Cerebellar nuclear complex (tissue), 1 donor: ENCODE results near the gene CERS3.
"Not testable (repeated sequence)": the region's sequence is repeated elsewhere in the genome, so short reads cannot be mapped to it uniquely, and the experiment has no call there.

Experiments
- DNase-seq, 2 experiments: peaks; one replicate each; lab custom pipeline; 2025; lab: John Stamatoyannopoulos, UW

Gene CERS3

DNA sequence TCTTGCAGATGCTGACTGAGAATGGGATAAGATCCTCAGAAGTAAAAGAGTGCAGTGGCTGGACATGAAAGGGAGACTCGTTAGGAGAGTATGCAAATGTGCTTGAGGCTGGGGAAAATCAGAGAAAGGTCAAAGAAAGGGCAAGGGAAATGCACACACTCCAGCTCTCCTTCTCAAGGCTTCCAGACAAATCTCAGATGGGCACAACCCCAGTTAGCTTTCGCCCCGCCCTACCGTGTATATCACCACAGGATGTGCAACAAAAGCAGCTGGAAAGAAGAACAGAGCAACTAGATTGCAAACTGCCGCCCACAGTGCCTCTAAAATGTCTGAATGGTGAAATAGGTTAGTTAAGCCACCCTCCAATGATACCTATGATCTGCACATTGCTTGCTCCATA lies 63.9 kb downstream of the CERS3 start:
- DNase-seq, result no peak

DNA sequence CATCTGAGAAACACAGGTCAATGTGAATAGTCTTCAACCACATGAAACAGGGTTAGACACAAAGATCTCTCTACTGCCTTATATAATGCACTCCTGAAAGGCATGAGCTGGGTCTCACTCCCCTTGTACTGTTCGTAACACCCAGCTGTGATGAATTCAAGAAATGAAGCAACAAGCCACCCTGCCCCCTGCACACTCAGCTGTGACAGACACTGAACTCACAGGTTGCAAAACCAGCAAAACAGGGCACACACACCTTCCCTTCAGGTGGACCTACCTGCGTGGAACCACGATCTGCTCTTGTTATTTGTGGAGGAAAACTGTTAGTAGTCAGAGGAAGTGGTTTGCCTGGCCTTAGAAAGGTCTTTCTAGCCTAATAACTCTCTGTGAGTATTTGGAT lies 64.5 kb downstream of the CERS3 start:
- no peak for DNase-seq

DNA sequence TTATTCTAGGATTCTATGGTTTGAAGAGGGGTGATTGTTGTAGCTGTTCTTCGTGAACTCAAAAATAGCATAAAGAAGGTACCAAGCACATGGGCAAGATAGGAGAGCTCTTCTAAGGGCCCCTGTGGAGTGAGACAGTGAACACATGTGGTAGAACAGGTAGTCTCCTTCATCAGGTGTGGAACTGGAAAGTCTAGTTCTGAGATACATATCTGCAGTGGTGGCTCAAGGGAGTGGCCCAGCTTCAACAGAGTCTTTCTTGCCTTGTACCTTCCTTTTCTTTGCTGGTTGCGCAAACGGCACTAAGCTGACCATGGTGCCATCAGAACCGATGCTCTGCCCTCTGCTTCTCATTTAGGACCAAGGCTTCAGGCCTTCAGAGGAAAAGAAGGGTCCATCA lies 65.2 kb downstream of the CERS3 start:
- no peak for DNase-seq

DNA sequence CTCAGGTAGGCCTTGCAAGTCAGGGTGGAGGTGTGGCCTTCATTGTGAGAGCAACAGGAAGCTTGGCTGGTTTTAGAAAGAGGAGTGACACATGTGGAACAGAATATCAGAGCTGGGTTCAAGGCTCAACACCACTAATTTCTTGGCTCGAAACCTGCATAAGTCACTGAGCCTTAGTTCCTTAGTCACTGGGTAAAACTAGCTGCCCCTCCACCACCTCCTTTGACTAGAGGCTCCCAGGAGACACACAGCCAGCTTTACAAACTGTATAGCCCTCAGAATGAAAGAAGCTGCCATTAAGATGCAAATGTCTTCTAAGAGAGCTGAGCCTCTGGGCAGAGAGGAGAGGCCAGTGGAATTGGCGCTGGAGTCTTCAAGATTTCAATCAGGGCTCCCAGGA lies 67.7 kb downstream of the CERS3 start:
- no peak for DNase-seq

DNA sequence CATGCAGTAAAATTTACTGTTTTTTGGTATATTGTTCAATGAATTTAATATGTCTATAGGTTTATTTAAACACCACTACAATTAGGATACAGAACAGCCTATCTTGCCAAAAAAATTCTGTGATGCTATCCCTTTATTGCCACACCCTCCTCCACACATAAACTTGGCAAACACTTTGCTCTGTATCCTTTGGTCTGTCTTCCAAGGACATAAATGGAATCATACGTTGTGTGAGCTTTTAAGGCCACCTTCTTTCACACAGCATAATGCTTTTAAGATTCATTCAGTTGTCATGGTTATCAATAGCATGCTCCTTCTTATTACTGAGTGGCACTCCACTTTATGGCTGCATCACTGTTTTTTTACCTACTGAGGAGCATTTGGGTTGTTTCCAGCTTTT lies 71.5 kb downstream of the CERS3 start:
- DNase-seq, result no peak

DNA sequence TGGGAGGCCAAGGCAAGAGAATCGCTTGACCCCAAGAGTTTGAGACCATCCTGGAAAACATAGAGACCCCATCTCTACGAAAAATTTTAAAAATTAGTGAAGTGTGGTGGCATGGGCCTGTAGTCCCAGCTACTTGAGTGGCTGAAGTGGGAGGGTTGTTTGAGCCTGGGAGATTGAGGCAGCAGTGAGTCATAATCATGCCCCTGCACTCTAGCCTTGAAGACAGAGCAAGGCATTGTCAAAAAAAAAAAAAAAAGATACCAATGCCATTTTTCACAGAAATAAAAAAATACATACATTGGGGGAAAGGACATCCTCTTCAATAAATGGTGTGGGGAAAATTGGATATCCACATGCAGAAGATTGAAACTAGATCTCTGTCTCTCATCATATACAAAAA lies 74.6 kb downstream of the CERS3 start:
- no peak for DNase-seq

DNA sequence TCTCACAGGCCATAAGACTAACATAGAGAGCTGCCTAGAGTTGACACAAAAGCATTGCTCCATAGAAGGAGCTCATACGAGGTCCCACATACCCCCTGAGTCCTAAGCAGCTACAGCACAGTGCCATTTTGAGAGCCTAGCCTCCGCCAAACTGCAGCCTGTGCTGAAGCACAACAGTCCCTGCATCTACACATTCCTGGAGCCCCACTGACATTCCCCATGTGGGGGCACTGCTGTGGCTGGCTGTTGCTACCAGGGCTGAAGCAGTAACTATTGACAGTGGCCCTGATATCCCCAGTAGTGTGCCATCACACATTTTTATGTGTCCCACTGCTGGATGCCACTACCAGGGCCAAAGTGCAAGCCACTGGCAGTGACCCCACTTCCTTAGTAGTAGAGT lies 80.3 kb downstream of the CERS3 start:
- DNase-seq, result no peak

DNA sequence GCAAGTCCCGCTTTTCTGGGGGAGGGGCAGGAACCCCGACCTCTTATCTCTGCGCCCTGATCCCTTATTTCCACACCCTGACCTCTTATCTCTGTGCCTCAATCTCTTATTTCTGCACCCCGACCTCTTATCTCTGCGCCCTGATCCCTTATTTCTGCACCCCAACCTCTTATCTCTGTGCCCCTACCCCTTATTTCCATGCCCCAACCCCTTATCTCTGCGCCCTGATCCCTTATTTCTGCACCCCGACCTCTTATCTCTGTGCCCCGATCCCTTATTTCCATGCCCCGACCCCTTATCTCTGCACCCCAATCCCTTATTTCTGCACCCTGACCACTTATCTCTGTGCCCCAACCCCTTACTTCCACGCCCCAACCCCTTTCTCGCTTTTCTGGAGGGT lies 87.7 kb downstream of the CERS3 start:
- DNase-seq, result not testable (repeated sequence)

DNA sequence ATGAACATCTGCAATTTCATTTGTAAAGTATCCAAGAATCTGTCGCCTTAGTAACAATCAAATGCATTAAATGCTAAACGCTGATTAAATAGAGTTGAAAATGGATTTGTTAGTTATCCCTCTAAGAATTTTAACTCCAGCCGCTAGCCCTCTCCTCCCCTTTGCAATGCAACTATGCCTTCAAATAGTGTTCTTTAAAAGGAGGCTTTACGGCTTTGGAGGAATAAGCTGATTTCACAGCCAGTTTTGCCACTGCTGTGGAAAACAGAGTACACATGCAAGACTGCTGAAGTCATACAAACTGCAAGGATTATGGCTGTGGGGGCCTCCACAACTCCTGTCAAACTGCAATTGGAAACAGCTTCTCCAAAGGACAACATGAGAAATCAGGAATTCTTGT lies 89.2 kb downstream of the CERS3 start:
- DNase-seq, result no peak

DNA sequence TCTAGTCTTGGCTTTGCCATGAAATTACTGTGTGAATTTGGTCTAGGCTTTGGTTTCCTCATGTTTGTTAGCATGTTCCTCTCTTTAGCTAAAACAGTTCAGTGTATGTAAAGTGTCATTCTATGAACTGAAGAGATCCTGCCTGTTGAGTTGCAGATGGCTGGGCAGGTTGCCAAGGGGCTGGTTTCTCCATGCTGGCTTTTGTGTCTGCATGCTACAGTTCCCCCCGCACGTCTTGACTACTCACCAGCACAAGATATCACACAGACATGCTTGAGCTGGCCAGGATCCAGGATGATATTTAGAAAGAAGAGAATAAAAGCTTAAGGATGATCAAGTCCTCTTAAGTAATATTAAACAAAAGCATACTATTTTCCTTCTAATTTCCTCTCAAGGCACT lies 90.2 kb downstream of the CERS3 start:
- DNase-seq, result no peak

DNA sequence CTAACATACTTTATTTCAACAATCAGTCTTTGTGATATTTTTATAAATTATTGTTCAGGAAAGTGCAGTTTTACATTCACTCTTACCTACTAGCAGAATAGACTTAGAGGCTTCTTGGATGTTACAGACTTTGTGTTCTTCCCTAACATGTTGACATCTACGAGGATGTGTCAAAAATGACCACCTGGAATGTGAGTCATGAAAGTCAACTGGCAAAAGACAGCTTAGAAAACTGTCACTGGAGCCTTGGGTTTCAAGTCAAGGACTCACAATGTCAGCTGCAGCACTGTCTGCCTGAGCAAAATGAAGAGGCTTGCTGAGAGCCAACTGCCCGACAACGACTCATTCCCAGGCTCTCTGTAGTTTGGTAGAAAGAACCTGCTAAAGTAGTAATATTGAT lies 91.5 kb downstream of the CERS3 start:
- no peak for DNase-seq

DNA sequence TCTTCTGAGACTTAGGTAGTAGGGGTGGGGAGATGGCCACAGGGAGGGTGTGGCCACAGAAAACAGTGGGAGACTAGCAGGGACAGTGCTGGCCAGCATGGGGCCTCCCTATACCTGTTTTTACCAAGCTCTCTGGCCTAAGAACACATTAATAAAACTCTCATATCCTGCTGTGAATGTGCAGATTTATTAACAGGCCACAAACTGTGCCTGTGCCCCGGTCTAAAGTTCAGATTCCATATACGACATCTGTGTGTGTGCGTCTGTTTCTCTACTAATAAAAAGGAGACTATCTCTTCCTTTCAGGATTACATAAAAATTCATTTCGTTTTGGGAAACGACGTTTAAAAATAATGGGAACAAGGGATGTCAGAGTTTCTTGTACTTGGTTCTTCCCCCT lies 94.2 kb downstream of the CERS3 start:
- DNase-seq, result no peak

DNA sequence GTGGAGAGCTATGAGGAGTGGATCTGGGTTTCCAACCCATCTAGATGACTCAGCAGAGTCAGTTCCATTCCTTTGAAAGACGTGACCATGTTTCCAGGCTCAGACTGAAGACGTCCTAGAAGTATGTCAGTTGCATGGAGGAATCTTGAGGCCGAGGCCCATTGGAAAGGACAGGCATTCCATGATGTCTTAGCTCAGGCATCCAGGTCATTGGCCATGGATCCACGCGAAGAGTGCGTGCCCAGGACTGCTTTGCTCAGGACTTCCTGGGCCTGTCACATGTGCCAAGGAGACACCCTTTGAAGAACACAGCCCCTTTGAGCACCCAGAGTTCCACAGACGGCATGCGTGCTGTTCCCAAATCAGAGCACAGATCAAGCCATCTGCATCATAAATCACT lies 94.7 kb downstream of the CERS3 start:
- no peak for DNase-seq

DNA sequence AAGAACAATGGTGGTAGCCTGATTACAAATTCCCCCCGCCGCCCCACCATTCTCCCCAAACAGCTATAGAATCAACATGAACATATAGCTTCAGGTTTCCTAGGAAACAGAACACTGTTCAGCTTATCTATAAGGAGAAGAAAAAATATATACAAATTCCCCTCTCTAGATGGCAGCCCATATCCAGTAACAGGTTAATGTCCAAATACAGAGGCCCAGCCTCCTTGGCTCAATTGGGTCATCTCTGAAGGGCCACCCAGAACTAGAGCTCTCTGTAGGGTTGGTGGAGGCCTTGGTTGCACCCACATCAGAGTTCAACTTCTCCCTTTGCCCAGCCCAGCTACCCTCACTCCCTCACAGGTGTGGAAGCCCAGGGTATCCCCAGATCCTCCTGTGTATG lies 95.4 kb downstream of the CERS3 start:
- no peak for DNase-seq

DNA sequence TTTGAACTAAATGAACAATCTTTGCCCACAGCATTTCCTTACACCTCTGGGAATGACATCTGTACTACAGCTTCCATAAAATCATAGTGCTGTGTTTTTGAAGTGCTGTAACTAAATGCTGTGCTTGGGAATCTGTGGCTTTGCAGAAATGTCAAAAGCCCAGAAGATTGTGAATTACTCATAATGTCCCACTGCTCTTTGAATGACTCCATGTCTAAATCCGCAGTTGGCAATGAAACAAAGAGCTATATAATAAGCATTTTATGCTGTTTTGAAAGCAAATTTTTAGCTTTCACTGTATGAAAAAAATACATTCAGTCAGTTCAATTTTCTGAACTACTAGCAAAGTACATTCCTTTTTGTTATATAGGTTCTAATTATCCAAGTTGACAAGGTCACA lies 98.3 kb downstream of the CERS3 start:
- DNase-seq, result no peak

DNA sequence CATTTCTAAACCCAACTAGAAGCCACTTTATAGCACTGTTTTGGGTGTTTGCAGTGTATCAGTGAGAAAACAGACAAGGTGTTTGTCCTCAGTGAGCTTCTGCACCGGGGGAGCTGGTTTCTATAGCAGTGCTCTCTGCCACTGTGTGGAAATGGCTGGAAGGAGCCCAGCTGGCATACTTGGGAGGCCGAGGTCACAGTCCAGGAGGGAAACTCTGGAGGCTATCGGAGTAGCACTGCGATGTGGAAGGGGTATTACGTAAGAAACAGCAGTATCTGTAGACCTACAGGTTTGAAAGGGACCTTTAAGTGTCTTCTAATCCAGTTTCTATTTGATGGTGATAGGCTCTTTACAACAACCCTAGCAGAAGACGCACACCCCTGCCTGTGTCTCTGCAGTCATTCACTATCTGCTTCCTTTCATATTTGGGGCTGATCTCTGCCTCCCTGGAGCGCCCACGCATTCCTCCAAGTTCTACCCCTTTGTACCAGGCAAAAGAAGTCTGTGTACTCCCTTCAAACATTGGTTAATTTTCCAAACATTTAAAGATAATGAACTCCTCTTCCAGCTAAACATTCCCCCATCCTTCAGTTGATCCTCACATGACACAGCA lies 99.5 kb downstream of the CERS3 start:
- no peak for DNase-seq

DNA sequence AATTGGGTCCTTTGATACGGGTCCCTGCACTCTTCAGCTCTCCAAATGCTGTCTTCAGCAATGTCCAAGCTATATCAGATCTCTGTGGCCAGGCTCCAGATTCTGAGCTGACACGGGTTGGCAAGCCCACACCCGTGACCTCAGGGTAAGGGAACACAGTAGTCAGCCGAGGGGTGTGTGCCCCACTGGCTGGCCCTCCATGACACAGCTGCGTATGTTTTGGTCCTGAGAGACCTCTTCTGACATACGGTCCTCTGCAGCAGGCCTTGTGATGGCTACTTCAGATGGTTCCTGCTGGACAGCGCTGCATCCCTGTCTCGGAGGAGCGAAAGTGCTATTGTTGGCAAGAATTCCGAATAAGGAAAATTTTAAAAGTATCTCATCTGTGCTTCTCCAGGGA lies 101.8 kb downstream of the CERS3 start:
- DNase-seq, result no peak

DNA sequence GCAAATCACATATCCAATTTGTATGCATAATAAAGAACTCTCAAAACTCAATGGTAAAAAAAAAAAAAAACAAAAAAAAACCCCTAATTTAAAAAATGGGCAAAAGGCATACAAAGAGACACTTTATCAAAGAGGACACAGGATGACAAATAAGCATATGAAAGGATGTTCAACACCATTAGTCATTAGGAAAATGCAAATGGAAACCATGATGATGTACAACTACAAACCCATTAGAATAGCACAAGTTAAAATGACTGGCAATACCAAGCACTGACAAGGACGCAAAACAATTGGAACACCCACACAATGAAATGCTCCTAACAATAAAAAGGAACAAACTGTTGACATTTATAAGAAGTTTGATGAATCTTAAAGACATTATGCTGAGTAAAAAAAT lies 123.6 kb downstream of the CERS3 start:
- no peak for DNase-seq

DNA sequence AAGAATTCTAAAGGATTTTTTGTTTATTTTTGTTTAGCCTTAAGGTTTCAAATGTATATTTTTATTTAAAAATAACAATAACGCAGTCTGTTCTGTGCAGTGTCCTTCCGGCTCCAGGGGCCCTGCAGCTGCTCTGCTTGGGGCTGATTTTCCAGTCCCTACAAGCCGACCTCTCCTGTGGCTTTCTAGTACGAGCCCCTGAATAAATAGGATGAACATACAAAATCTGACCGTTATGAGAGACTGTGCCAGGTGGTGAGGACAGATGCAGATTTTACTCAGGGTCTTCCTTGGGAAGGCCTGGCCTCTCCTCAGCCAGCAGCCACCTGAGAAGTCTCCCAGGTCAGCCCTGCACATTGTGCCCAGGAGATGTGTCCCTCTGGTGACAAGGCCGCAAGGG lies 127.8 kb downstream of the CERS3 start:
- no peak for DNase-seq

DNA sequence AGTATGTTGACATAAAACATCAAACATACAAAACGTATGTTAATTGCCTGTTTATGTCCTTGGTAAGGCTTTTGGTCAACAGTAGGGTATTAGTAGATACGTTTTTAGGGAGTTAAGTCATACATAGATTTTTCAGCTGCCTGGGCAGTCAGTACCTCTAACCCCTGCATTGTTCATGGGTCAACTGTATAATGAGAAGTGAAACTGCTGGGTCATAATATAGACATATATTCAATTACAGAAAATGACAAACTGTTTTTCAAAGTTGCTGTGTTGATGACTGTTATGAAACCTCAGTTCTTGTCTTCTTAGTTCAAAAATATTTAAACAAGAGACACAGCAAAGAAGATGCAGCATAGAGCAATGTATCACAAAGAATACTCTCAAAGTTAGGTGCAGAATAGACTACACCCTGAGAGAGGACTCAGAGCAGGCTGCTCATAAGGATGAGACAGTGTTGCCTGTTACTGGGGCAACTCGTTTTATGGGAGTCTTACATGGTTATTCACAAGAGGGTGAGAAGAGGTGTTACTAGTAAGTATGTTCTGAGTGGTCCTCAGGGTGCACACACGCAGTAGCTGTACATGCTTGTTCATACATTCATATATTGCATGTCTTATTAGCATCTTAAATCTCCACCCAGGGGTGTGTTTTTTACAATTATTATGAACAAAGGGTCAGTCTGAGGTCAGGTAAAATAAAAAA lies 133.9 kb downstream of the CERS3 start:
- no peak for DNase-seq

DNA sequence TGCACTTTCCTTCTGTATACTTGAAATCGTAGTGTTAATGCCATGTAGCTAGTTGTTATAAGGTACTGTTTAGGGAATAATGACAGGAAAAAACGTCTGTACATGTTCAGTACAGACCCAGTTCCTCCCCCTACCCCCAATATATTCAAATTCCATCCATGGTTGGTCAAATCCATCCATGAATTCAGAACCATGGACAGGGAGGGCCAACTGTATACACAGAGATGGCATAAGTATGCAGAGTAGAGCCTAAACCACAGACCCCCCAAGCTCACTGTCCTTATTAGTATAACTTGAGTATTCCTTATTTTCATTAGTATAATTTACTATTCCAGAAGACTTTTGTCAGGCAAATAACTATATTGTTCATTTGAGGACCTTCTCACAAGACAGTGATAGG lies 135.7 kb downstream of the CERS3 start:
- no peak for DNase-seq

DNA sequence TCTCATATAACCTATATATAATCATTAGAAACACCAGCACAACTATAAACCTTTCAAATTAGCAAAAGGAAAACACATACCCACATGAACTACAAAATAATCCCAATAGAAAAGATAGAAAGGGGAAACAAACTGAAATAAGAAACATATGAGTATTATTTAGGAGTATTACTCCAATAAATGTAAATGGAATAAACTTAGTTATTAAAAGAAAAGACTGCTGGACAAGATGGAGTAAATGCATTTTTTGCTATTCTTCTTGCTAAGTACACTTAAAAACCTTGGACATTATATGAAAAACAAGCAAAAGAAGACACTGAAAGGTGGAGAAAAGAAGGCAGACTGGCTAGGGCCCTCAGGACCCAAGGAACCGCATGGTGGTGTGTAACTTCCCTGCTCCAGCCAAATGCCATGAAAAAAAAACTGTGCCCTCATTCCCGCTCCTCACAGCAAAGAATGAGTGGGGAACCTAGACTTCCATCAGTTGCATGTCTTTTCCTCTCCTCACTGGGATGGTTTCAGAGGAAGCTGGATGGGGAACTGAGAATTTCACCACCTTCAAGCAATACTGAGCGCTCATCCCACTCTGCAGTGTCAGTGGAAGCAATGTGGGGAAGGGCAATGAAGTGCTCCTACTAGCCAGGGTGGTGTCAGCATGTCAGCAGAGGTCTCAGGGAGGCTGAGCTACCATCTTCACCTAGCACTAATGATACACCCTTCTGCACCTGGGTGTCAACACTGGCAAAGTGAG lies 143.3 kb downstream of the CERS3 start:
- DNase-seq, result no peak

DNA sequence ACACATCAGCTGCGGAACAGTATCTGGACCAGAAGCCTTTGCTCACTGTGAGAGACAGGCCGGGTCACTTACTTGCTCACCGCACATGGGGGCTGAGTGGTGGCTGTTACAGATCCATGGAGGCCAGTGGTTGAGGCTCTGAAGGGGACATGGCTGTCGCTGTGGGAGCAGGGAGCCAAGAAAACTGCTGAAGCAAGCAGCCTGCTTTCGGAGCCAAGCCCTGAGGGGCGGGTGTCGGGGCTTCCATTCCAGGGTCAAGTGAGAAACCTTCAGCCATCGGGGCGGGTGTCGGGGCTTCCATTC lies 144.7 kb downstream of the CERS3 start:
- no peak for DNase-seq
